HG02571 (cell line): Measurements from ENCODE around the gene CCNY.
A peak's percentile ranks its signal among the peaks of the same experiment; 100 is the strongest.
"Not testable (repeated sequence)": the region's sequence is repeated elsewhere in the genome, so short reads cannot be mapped to it uniquely, and the experiment has no call there.

Source experiments
- ATAC-seq: cut with Tn5 transposase; IDR thresholded peaks from one replicate; pipeline ENCODE4 v1.9.1; 2021; ENCODE audit warnings: mild to moderate bottlenecking, moderate library complexity; ENCODE audit not compliant: unreplicated experiment

CCNY gene

GRCh38 chr10:35353805-35354204, 17.5 kb downstream of the CCNY start:
- no peak for ATAC-seq

- ATAC-seq = not testable (repeated sequence)
Measured at GRCh38 chr10:35354257-35354656, 17.9 kb downstream of the CCNY start.

GRCh38 chr10:35355971-35356724, 19.8 kb downstream of the CCNY start:
- peak; percentile 59 for ATAC-seq

- ATAC-seq = no peak
Measured at GRCh38 chr10:35356725-35357092, 20.4 kb downstream of the CCNY start.

- ATAC-seq = no peak
Measured at GRCh38 chr10:35359056-35359455, 22.7 kb downstream of the CCNY start.

- no peak for ATAC-seq
Measured at GRCh38 chr10:35359873-35360272, 23.6 kb downstream of the CCNY start.

GRCh38 chr10:35362701-35363350, 26.5 kb downstream of the CCNY start:
- no peak for ATAC-seq

- ATAC-seq = no peak
Measured at GRCh38 chr10:35363587-35363986, 27.3 kb downstream of the CCNY start.

- no peak for ATAC-seq
Measured at GRCh38 chr10:35364808-35365207, 28.5 kb downstream of the CCNY start.

GRCh38 chr10:35365994-35366393, 29.7 kb downstream of the CCNY start:
- no peak for ATAC-seq

GRCh38 chr10:35367107-35367859, 31.0 kb downstream of the CCNY start:
- no peak for ATAC-seq

GRCh38 chr10:35367982-35368381, 31.7 kb downstream of the CCNY start:
- ATAC-seq = no peak

GRCh38 chr10:35368485-35369048, 32.3 kb downstream of the CCNY start:
- ATAC-seq = no peak

- ATAC-seq = no peak
Measured at GRCh38 chr10:35369049-35369611, 32.8 kb downstream of the CCNY start.

GRCh38 chr10:35371731-35372130, 35.4 kb downstream of the CCNY start:
- no peak for ATAC-seq

- no peak for ATAC-seq
Measured at GRCh38 chr10:35372329-35372728, 36.0 kb downstream of the CCNY start.

- no peak for ATAC-seq
Measured at GRCh38 chr10:35375091-35375765, 38.9 kb downstream of the CCNY start.

GRCh38 chr10:35377050-35377728, 40.9 kb downstream of the CCNY start:
- ATAC-seq = no peak

- ATAC-seq = no peak
Measured at GRCh38 chr10:35378541-35379210, 42.4 kb downstream of the CCNY start.
